ENCODE measurements around the gene DOCK1. TPM values are rescaled to one million over a fixed set of nuclear protein-coding genes. Genes with fewer than 3 reads are reported as not detected.

Gene DOCK1
- total RNA-seq, 2 experiments from 2014 or later: 0.14 to 0.18 TPM

- ATAC-seq (no peak), DNase-seq (no peak)
- H3K9me3 Mint-ChIP-seq: no peaks in the 10 kb centered on the region
- H3K27ac Mint-ChIP-seq: no peak overlapping the region
- ChIA-PET POLR2A (no interaction called here), CTCF (interaction anchor here (1.0 kb wide), 1 partner anchor 11 kb away, joined by 3 read pairs; no protein-coding TSS in a partner anchor)
- intact Hi-C loops (cut with micrococcal nuclease): no loop called here
- no peaks in the 10 kb centered on the region for H3K36me3 Mint-ChIP-seq (ENCODE audit: low read depth)
- no peak overlapping the region for H3K4me3 Mint-ChIP-seq
- H3K27me3 Mint-ChIP-seq: no peaks in the 10 kb centered on the region
- H3K4me1 Mint-ChIP-seq (ENCODE audit: low read depth): no peaks in the 10 kb centered on the region
- no peak for TF ChIP-seq CTCF (IDR thresholded peaks at IDR 0.05)
These were observed 421.7 kb downstream of the DOCK1 start for GRCh38 chr10:127326883-127327282.

- Mint-ChIP-seq H3K27me3 (no peaks in the 10 kb centered on the region), H3K36me3 (ENCODE audit: low read depth) (no peaks in the 10 kb centered on the region), H3K27ac (no peak overlapping the region), H3K9me3 (no peaks in the 10 kb centered on the region), H3K4me1 (ENCODE audit: low read depth) (peaks cover 2% of the 10 kb centered on the region), H3K4me3 (no peak overlapping the region)
- intact Hi-C loops (cut with micrococcal nuclease): no loop called here
- CTCF ChIA-PET: no interaction called here
- DNase-seq (no peak), ATAC-seq (no peak)
- no peak for TF ChIP-seq CTCF (IDR thresholded peaks at IDR 0.05)
- POLR2A ChIA-PET: no interaction called here
These were observed 426.5 kb downstream of the DOCK1 start for GRCh38 chr10:127331696-127332095.

- intact Hi-C loops (cut with micrococcal nuclease): no loop called here
- peaks cover 2% of the 10 kb centered on the region for H3K4me1 Mint-ChIP-seq (ENCODE audit: low read depth)
- no peak overlapping the region for H3K4me3 Mint-ChIP-seq
- H3K9me3 Mint-ChIP-seq: no peaks in the 10 kb centered on the region
- TF ChIP-seq CTCF (IDR thresholded peaks at IDR 0.05): no peak
- H3K27ac Mint-ChIP-seq: no peak overlapping the region
- DNase-seq: no peak
- CTCF ChIA-PET: no interaction called here
- no peaks in the 10 kb centered on the region for H3K27me3 Mint-ChIP-seq
- POLR2A ChIA-PET: no interaction called here
- H3K36me3 Mint-ChIP-seq (ENCODE audit: low read depth): no peaks in the 10 kb centered on the region
- no peak for ATAC-seq
These were observed 427.4 kb downstream of the DOCK1 start for GRCh38 chr10:127332631-127333030.

GRCh38 chr10:127337801-127338200 is 432.6 kb downstream of the DOCK1 start:
- Mint-ChIP-seq H3K27ac (no peak overlapping the region), H3K27me3 (no peaks in the 10 kb centered on the region), H3K4me1 (ENCODE audit: low read depth) (peaks cover 2% of the 10 kb centered on the region), H3K9me3 (no peaks in the 10 kb centered on the region), H3K36me3 (ENCODE audit: low read depth) (no peaks in the 10 kb centered on the region), H3K4me3 (no peak overlapping the region)
- no peak for TF ChIP-seq CTCF (IDR thresholded peaks at IDR 0.05)
- intact Hi-C loops (cut with micrococcal nuclease): no loop called here
- ChIA-PET CTCF (interaction anchor here (0.7 kb wide), 1 partner anchor 11 kb away, joined by 3 read pairs; no protein-coding TSS in a partner anchor), POLR2A (no interaction called here)
- DNase-seq (no peak), ATAC-seq (no peak)

GRCh38 chr10:127338399-127339110 is 433.3 kb downstream of the DOCK1 start:
- no peak for TF ChIP-seq CTCF (IDR thresholded peaks at IDR 0.05)
- Mint-ChIP-seq H3K9me3 (no peaks in the 10 kb centered on the region), H3K27ac (no peak overlapping the region), H3K36me3 (ENCODE audit: low read depth) (no peaks in the 10 kb centered on the region), H3K4me1 (ENCODE audit: low read depth) (peaks cover 2% of the 10 kb centered on the region), H3K4me3 (no peak overlapping the region), H3K27me3 (no peaks in the 10 kb centered on the region)
- DNase-seq (no peak), ATAC-seq (no peak)
- intact Hi-C loops (cut with micrococcal nuclease): no loop called here
- ChIA-PET POLR2A (no interaction called here), CTCF (interaction anchor here (0.7 kb wide), 1 partner anchor 11 kb away, joined by 3 read pairs; no protein-coding TSS in a partner anchor)
